ENCODE results near the gene RAC3. TPM values are rescaled to one million over a fixed set of nuclear protein-coding genes. Genes with fewer than 3 reads are reported as not detected.

RAC3 gene
- polyA plus RNA-seq, 1 donor (not counting 4 experiments of a cell fraction or from before 2014, with no cell fraction given) = 12.3 TPM

DNA sequence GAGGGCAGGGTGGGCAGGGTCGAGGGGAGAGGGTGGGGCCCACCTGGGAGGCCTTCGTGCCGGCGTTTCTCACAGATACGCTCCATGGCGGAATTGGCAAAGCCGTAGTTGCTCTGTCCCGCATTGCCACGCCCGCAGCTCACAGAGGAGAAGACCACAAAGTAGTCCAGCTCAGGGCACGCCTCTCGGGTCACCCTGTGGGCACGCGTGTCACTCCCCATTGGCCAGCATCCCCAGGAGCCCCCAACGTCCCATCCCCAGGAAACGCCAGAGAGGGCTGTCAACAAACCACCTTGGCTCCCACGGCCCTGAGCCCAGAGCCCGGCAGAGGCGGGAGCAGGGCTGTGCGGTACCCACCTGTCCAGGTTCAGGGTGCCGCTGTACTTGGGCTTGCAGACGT is 50.5 kb downstream of the RAC3 start:
- TF ChIP-seq CTCF (optimal IDR thresholded peaks at IDR 0.05 in 1 of 3, IDR thresholded peaks at IDR 0.05 in 1 of 3, conservative IDR thresholded peaks at IDR 0.05 in 1 of 3; ENCODE audit: extremely low read depth in 1 of 3, insufficient read depth in 2 of 3, low read length in 3 of 3) (no peak), EZH2 (IDR thresholded peaks at IDR 0.05; ENCODE audit: low read length) (no peak)
- H3K27ac ChIP-seq (ENCODE audit: control insufficient read depth, insufficient read depth, low read length) = no peak overlapping the region
- dilution Hi-C loops (cut with MboI; ENCODE audit: extremely low pct_ligation_motif_present, low sequenced_read_pairs) = no loop called here
- peaks cover 10% of the 10 kb centered on the region for H3K79me2 ChIP-seq (ENCODE audit: control insufficient read depth, insufficient read depth, low read length)
- no peak for DNase-seq (ENCODE audit: low read depth, low spot score)
- H3K9me3 ChIP-seq (ENCODE audit: control insufficient read depth, low read depth, low read length) = no peaks in the 10 kb centered on the region
- no peak overlapping the region for H3K4me2 ChIP-seq (ENCODE audit: control insufficient read depth, extremely low read depth, insufficient read depth, low read depth, low read length)
- H2AFZ ChIP-seq (ENCODE audit: control insufficient read depth, low read length) = no peak overlapping the region
- no peaks in the 10 kb centered on the region for H3K27me3 ChIP-seq (ENCODE audit: control insufficient read depth, extremely low read depth, insufficient read depth, low read length)
- no peak overlapping the region for H3K9ac ChIP-seq (ENCODE audit: control insufficient read depth, extremely low read depth, insufficient read depth, low read length)
- H3K36me3 ChIP-seq (ENCODE audit: control insufficient read depth in 2 of 2, extremely low read depth in 1 of 2, insufficient read depth in 2 of 2, low read length in 2 of 2) = peaks cover 60 to 62% of the 10 kb centered on the region in 2 experiments
- H3K4me3 ChIP-seq (ENCODE audit: control insufficient read depth in 2 of 3, extremely low read depth in 1 of 3, insufficient read depth in 2 of 3, low read depth in 1 of 3, low read length in 3 of 3) = no peak overlapping the region
- no peak for FAIRE-seq
- no peaks in the 10 kb centered on the region for H3K4me1 ChIP-seq (ENCODE audit: control insufficient read depth, extremely low read depth, insufficient read depth, low read length)
- no peaks in the 10 kb centered on the region for H3K9me1 ChIP-seq (ENCODE audit: control insufficient read depth, extremely low read depth, insufficient read depth, low read length)
- peaks cover 24% of the 10 kb centered on the region for H4K20me1 ChIP-seq (ENCODE audit: control insufficient read depth, extremely low read depth, insufficient read depth, low read length)

GRCh38 chr17:82082456-82082855 is 51.0 kb downstream of the RAC3 start:
- Histone ChIP-seq H4K20me1 (ENCODE audit: control insufficient read depth, extremely low read depth, insufficient read depth, low read length) (peaks cover 24% of the 10 kb centered on the region), H3K9ac (ENCODE audit: control insufficient read depth, extremely low read depth, insufficient read depth, low read length) (no peak overlapping the region), H3K4me2 (ENCODE audit: control insufficient read depth, extremely low read depth, insufficient read depth, low read depth, low read length) (no peak overlapping the region), H3K4me1 (ENCODE audit: control insufficient read depth, extremely low read depth, insufficient read depth, low read length) (no peaks in the 10 kb centered on the region), H3K9me1 (ENCODE audit: control insufficient read depth, extremely low read depth, insufficient read depth, low read length) (no peaks in the 10 kb centered on the region), H3K27me3 (ENCODE audit: control insufficient read depth, extremely low read depth, insufficient read depth, low read length) (no peaks in the 10 kb centered on the region), H3K4me3 (ENCODE audit: control insufficient read depth in 2 of 3, extremely low read depth in 1 of 3, insufficient read depth in 2 of 3, low read depth in 1 of 3, low read length in 3 of 3) (no peak overlapping the region), H3K36me3 (ENCODE audit: control insufficient read depth in 2 of 2, extremely low read depth in 1 of 2, insufficient read depth in 2 of 2, low read length in 2 of 2) (peaks cover 63 to 65% of the 10 kb centered on the region in 2 experiments), H2AFZ (ENCODE audit: control insufficient read depth, low read length) (no peak overlapping the region), H3K27ac (ENCODE audit: control insufficient read depth, insufficient read depth, low read length) (no peak overlapping the region), H3K79me2 (ENCODE audit: control insufficient read depth, insufficient read depth, low read length) (peaks cover 13% of the 10 kb centered on the region), H3K9me3 (ENCODE audit: control insufficient read depth, low read depth, low read length) (no peaks in the 10 kb centered on the region)
- TF ChIP-seq EZH2 (IDR thresholded peaks at IDR 0.05; ENCODE audit: low read length) = no peak
- TF ChIP-seq CTCF (optimal IDR thresholded peaks at IDR 0.05 in 1 of 3, IDR thresholded peaks at IDR 0.05 in 1 of 3, conservative IDR thresholded peaks at IDR 0.05 in 1 of 3; ENCODE audit: extremely low read depth in 1 of 3, insufficient read depth in 2 of 3, low read length in 3 of 3) = no peak
- dilution Hi-C loops (cut with MboI; ENCODE audit: extremely low pct_ligation_motif_present, low sequenced_read_pairs) = no loop called here
- no peak for DNase-seq (ENCODE audit: low read depth, low spot score)
- FAIRE-seq = no peak
